ENCODE data around the gene DOCK6. TPM values are rescaled to one million over a fixed set of nuclear protein-coding genes. Genes with fewer than 3 reads are reported as not detected.

The DOCK6 gene
- total RNA-seq, 1 donor from 2014 or later, result 7.7 TPM

DNA sequence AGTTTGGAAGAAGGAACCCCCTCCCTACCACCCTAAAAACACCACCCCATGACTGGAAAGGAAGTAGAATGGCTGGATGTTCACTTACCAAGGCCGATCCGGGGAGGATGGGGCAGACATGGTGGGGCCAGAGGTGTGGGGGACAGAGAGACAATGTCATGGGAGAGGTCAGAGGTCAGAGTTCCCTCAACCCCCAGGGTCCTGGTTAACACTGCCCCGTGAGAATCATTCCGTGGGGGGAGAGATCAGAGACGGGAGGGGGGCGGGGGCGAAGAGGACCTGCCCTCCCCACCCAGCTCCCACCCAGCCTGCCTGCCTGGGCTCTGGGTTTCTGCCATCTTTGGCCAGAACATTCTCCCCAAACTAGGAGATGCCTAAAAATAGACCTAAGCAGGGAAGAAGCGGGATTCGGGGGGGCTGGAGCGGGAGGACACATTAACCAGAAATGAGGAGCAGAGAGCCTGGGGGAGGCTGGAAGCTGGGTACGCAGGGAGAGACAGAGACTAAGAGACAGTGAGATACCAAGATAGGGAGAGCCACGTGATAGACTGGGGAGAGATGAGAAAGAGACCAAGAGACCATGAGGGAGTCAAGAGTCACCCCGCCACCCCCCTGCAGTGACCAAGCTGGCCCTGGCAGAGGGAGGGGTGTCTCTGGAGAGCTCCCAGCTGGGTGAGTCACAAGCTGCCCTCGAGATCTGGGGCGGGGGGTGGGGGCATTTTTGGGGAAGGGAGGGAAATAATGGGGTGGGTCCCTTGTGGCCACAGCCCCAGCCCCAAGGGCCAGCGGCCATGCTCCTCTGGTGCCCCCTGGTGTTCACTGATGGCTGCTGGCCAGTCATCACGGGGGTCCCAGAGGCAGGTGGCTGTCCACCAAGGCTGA is 58.9 kb downstream of the DOCK6 start:
- ChIA-PET CTCF (interaction anchor here (1.9 to 3.2 kb wide), 3 partner anchors 66 to 168 kb away, joined by 11 to 19 read pairs (median 17); no protein-coding TSS in a partner anchor), POLR2A (interaction anchor here (0.6 to 2.5 kb wide), 2 partner anchors 168 to 276 kb away, joined by 7 to 15 read pairs; no protein-coding TSS in a partner anchor)
- peaks cover 3% of the 10 kb centered on the region for H3K27me3 Mint-ChIP-seq
- H3K4me1 Mint-ChIP-seq, result peaks cover 14% of the 10 kb centered on the region
- no peak overlapping the region for H3K4me3 Mint-ChIP-seq
- H3K9me3 Mint-ChIP-seq, result no peaks in the 10 kb centered on the region
- TF ChIP-seq, protein P1, sequence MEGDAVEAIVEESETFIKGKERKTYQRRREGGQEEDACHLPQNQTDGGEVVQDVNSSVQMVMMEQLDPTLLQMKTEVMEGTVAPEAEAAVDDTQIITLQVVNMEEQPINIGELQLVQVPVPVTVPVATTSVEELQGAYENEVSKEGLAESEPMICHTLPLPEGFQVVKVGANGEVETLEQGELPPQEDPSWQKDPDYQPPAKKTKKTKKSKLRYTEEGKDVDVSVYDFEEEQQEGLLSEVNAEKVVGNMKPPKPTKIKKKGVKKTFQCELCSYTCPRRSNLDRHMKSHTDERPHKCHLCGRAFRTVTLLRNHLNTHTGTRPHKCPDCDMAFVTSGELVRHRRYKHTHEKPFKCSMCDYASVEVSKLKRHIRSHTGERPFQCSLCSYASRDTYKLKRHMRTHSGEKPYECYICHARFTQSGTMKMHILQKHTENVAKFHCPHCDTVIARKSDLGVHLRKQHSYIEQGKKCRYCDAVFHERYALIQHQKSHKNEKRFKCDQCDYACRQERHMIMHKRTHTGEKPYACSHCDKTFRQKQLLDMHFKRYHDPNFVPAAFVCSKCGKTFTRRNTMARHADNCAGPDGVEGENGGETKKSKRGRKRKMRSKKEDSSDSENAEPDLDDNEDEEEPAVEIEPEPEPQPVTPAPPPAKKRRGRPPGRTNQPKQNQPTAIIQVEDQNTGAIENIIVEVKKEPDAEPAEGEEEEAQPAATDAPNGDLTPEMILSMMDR (IDR thresholded peaks at IDR 0.05), result peak; percentile 52
- DNase-seq (peak; percentile 38), ATAC-seq (ENCODE audit: low read depth) (peak; percentile 69)
- intact Hi-C loops (cut with micrococcal nuclease), result loop anchor here (1.0 to 2.0 kb wide), 4 partner anchors 66 to 261 kb away; no protein-coding TSS in a partner anchor
- H3K36me3 Mint-ChIP-seq (ENCODE audit: low read depth), result no peaks in the 10 kb centered on the region
- no peak overlapping the region for H3K27ac Mint-ChIP-seq

DNA sequence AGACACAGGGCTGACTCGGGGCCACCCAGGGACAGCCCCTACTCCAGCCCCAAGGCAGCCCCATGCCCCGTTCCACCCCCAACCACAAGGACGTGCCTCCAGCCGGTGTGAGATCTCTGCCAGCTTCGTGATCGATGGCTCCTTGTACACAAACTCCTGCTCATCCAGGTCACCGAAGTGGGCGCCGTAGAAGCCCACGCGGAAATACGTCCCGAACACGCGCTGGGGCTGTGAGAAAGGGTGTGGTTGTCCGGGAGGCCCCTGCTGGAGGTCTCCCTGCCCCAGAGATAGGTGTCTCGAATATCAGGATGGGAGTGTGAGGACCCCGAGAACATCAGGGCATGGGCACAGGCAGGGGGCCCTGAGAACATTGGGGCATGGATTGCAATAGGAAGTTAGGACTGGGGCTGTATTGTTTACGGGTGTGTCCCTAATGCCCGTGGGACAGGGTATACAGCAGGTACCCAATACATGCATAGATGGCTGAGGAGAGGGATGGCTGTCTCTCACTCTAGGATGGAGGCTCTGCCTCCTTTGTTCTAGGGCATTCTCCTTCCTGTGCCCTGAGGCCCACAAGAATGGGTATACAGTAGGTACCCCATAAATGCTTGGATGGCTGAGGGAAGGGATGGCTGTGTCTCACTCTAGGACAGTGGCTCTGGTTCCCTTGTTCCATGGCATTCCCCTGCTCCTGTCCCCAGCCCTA is 59.7 kb downstream of the DOCK6 start:
- ATAC-seq (ENCODE audit: low read depth) (no peak), DNase-seq (no peak)
- Mint-ChIP-seq H3K9me3 (no peaks in the 10 kb centered on the region), H3K4me1 (peaks cover 16% of the 10 kb centered on the region), H3K4me3 (no peak overlapping the region), H3K27ac (no peak overlapping the region), H3K27me3 (peaks cover 3% of the 10 kb centered on the region), H3K36me3 (ENCODE audit: low read depth) (no peaks in the 10 kb centered on the region)
- CTCF ChIA-PET, result interaction anchor here (0.9 to 3.2 kb wide), 5 partner anchors 14 to 167 kb away, joined by 3 to 19 read pairs (median 11); no protein-coding TSS in a partner anchor
- TF ChIP-seq, protein P1 (IDR thresholded peaks at IDR 0.05), result no peak
- POLR2A ChIA-PET, result no interaction called here
- intact Hi-C loops (cut with micrococcal nuclease), result loop anchor here (1.0 kb wide), 1 partner anchor 76 kb away; no protein-coding TSS in a partner anchor

- Mint-ChIP-seq H3K27me3 (peaks cover 3% of the 10 kb centered on the region), H3K9me3 (no peaks in the 10 kb centered on the region), H3K27ac (no peak overlapping the region), H3K36me3 (ENCODE audit: low read depth) (no peaks in the 10 kb centered on the region), H3K4me1 (peaks cover 18% of the 10 kb centered on the region), H3K4me3 (no peak overlapping the region)
- TF ChIP-seq, protein P1 (IDR thresholded peaks at IDR 0.05), result no peak
- intact Hi-C loops (cut with micrococcal nuclease), result no loop called here
- ATAC-seq (ENCODE audit: low read depth) (no peak), DNase-seq (no peak)
- ChIA-PET CTCF (interaction anchor here (0.9 to 1.1 kb wide), 2 partner anchors 14 to 75 kb away, joined by 3 to 4 read pairs; no protein-coding TSS in a partner anchor), POLR2A (no interaction called here)
Measured at GRCh38 chr19:11201791-11202190, 60.5 kb downstream of the DOCK6 start.

- ATAC-seq (ENCODE audit: low read depth), result no peak
- TF ChIP-seq, protein P1 (IDR thresholded peaks at IDR 0.05), result no peak
- H3K9me3 Mint-ChIP-seq, result no peaks in the 10 kb centered on the region
- ChIA-PET POLR2A (no interaction called here), CTCF (no interaction called here)
- DNase-seq, result no peak
- no peak overlapping the region for H3K27ac Mint-ChIP-seq
- intact Hi-C loops (cut with micrococcal nuclease), result no loop called here
- peaks cover 9% of the 10 kb centered on the region for H3K27me3 Mint-ChIP-seq
- peaks cover 17% of the 10 kb centered on the region for H3K4me1 Mint-ChIP-seq
- H3K36me3 Mint-ChIP-seq (ENCODE audit: low read depth), result no peaks in the 10 kb centered on the region
- no peak overlapping the region for H3K4me3 Mint-ChIP-seq
Measured at GRCh38 chr19:11200931-11201330, 61.4 kb downstream of the DOCK6 start.
